ENCODE results near the gene ZNF385A. TPM values are rescaled to one million over a fixed set of nuclear protein-coding genes. Genes with fewer than 3 reads are reported as not detected.

Gene ZNF385A
- total and polyA plus RNA-seq, 2 of the 13 experiments (the other 11 are each of a cell fraction or from before 2014, with no cell fraction given) = 0.44 to 0.67 TPM

DNA sequence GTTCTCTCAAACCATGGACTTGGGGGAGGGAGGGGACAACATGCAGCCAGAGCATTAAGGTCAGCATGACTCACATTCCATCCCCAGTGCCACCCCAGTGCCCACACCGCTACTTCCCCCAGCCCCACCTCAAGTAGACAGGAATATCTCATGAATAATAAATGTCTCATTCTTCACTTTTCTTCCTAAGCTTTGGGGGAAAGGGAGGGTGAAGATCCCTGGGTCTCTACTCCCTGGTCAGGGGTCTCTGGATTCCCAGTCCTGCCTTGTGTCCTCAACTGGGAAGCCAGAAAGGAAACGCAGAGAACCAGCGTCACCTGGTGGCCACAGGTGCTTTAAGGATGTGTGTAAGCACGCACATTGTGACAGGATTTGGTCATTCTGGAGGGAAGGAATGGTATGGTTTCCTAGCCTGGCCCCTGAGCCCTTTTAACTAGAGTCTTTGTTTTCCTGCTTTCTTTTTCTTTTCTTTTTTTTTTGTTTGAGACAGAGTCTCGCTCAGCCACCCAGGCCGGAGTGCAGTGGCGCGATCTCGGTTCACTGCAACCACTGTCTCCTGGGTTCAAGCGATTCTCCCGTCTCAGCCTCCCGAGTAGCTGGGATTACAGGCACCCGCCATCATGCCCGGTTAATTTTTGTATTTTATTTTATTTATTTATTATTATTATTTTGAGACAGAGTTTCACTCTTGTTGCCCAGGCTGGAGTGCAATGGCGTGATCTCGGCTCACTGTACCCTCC is 23.6 kb downstream of the ZNF385A start (continued):
- TF ChIP-seq, protein P1, sequence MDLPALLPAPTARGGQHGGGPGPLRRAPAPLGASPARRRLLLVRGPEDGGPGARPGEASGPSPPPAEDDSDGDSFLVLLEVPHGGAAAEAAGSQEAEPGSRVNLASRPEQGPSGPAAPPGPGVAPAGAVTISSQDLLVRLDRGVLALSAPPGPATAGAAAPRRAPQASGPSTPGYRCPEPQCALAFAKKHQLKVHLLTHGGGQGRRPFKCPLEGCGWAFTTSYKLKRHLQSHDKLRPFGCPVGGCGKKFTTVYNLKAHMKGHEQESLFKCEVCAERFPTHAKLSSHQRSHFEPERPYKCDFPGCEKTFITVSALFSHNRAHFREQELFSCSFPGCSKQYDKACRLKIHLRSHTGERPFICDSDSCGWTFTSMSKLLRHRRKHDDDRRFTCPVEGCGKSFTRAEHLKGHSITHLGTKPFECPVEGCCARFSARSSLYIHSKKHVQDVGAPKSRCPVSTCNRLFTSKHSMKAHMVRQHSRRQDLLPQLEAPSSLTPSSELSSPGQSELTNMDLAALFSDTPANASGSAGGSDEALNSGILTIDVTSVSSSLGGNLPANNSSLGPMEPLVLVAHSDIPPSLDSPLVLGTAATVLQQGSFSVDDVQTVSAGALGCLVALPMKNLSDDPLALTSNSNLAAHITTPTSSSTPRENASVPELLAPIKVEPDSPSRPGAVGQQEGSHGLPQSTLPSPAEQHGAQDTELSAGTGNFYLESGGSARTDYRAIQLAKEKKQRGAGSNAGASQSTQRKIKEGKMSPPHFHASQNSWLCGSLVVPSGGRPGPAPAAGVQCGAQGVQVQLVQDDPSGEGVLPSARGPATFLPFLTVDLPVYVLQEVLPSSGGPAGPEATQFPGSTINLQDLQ (CRISPR knock-in tag; IDR thresholded peaks at IDR 0.05) = no peak
- TF ChIP-seq, protein P2, sequence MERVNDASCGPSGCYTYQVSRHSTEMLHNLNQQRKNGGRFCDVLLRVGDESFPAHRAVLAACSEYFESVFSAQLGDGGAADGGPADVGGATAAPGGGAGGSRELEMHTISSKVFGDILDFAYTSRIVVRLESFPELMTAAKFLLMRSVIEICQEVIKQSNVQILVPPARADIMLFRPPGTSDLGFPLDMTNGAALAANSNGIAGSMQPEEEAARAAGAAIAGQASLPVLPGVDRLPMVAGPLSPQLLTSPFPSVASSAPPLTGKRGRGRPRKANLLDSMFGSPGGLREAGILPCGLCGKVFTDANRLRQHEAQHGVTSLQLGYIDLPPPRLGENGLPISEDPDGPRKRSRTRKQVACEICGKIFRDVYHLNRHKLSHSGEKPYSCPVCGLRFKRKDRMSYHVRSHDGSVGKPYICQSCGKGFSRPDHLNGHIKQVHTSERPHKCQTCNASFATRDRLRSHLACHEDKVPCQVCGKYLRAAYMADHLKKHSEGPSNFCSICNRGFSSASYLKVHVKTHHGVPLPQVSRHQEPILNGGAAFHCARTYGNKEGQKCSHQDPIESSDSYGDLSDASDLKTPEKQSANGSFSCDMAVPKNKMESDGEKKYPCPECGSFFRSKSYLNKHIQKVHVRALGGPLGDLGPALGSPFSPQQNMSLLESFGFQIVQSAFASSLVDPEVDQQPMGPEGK (CRISPR knock-in tag; IDR thresholded peaks at IDR 0.05) = peak; percentile 62; the same call in 1 of the 2 replicates
- TF ChIP-seq ZEB1 (IDR thresholded peaks at IDR 0.05; ENCODE audit: insufficient replicate concordance, low read depth) (no peak), ZBTB1 (CRISPR knock-in tag; IDR thresholded peaks at IDR 0.05; ENCODE audit: borderline replicate concordance) (no peak), FOXA1 (IDR thresholded peaks at IDR 0.05) (no peak), FOXA1 (CRISPR knock-in tag; IDR thresholded peaks at IDR 0.05) (peak; percentile 48; the same call in 1 of the 2 replicates), ZNF468 (CRISPR knock-in tag; IDR thresholded peaks at IDR 0.05) (no peak), PAX8 (CRISPR knock-in tag; IDR thresholded peaks at IDR 0.05; ENCODE audit: borderline replicate concordance) (no peak), ZFP36L1 (CRISPR knock-in tag; IDR thresholded peaks at IDR 0.05) (no peak), ZSCAN25 (CRISPR knock-in tag; IDR thresholded peaks at IDR 0.05) (0 out of 2 replicates have a peak, but pooled peaks have one; percentile 38), TSC22D2 (CRISPR knock-in tag; IDR thresholded peaks at IDR 0.05; ENCODE audit: borderline replicate concordance) (no peak), THAP11 (CRISPR knock-in tag; IDR thresholded peaks at IDR 0.05) (peak; percentile 38; the same call in 1 of the 2 replicates), SMAD9 (CRISPR knock-in tag; IDR thresholded peaks at IDR 0.05) (no peak), KLF11 (CRISPR knock-in tag; IDR thresholded peaks at IDR 0.05) (no peak), TCF7 (IDR thresholded peaks at IDR 0.05; ENCODE audit: low read depth) (no peak), ZNF7 (CRISPR knock-in tag; IDR thresholded peaks at IDR 0.05) (no peak)
- TF ChIP-seq, protein P3, sequence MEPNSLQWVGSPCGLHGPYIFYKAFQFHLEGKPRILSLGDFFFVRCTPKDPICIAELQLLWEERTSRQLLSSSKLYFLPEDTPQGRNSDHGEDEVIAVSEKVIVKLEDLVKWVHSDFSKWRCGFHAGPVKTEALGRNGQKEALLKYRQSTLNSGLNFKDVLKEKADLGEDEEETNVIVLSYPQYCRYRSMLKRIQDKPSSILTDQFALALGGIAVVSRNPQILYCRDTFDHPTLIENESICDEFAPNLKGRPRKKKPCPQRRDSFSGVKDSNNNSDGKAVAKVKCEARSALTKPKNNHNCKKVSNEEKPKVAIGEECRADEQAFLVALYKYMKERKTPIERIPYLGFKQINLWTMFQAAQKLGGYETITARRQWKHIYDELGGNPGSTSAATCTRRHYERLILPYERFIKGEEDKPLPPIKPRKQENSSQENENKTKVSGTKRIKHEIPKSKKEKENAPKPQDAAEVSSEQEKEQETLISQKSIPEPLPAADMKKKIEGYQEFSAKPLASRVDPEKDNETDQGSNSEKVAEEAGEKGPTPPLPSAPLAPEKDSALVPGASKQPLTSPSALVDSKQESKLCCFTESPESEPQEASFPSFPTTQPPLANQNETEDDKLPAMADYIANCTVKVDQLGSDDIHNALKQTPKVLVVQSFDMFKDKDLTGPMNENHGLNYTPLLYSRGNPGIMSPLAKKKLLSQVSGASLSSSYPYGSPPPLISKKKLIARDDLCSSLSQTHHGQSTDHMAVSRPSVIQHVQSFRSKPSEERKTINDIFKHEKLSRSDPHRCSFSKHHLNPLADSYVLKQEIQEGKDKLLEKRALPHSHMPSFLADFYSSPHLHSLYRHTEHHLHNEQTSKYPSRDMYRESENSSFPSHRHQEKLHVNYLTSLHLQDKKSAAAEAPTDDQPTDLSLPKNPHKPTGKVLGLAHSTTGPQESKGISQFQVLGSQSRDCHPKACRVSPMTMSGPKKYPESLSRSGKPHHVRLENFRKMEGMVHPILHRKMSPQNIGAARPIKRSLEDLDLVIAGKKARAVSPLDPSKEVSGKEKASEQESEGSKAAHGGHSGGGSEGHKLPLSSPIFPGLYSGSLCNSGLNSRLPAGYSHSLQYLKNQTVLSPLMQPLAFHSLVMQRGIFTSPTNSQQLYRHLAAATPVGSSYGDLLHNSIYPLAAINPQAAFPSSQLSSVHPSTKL (CRISPR knock-in tag; IDR thresholded peaks at IDR 0.05) = peak; percentile 26
- TF ChIP-seq, protein P4, sequence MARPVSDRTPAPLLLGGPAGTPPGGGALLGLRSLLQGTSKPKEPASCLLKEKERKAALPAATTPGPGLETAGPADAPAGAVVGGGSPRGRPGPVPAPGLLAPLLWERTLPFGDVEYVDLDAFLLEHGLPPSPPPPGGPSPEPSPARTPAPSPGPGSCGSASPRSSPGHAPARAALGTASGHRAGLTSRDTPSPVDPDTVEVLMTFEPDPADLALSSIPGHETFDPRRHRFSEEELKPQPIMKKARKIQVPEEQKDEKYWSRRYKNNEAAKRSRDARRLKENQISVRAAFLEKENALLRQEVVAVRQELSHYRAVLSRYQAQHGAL (CRISPR knock-in tag; IDR thresholded peaks at IDR 0.05; ENCODE audit: not compliant biosample characterization) = no peak

Measured in HepG2 (cell line).